ENCODE results near the gene PPM1M.

Gene PPM1M

GRCh38 chr3:52230889-52231499 is 14.6 kb upstream of the PPM1M start:
- DNase-seq (ENCODE audit: low read depth) = no peak

- peak; percentile 82 for DNase-seq (ENCODE audit: low read depth)
Measured at GRCh38 chr3:52231502-52232278, 13.9 kb upstream of the PPM1M start.

GRCh38 chr3:52232279-52233107 is 13.1 kb upstream of the PPM1M start:
- no peak for DNase-seq (ENCODE audit: low read depth)

- DNase-seq (ENCODE audit: low read depth) = no peak
Measured at GRCh38 chr3:52233108-52233591, 12.4 kb upstream of the PPM1M start.

- DNase-seq (ENCODE audit: low read depth) = no peak
Measured at GRCh38 chr3:52233968-52234367, 11.6 kb upstream of the PPM1M start.

- DNase-seq (ENCODE audit: low read depth) = no peak
Measured at GRCh38 chr3:52234516-52235447, 10.8 kb upstream of the PPM1M start.

GRCh38 chr3:52236424-52236886 is 9.1 kb upstream of the PPM1M start:
- no peak for DNase-seq (ENCODE audit: low read depth)

GRCh38 chr3:52237006-52237656 is 8.4 kb upstream of the PPM1M start:
- no peak for DNase-seq (ENCODE audit: low read depth)

GRCh38 chr3:52237657-52238172 is 7.8 kb upstream of the PPM1M start:
- DNase-seq (ENCODE audit: low read depth) = no peak

- DNase-seq (ENCODE audit: low read depth) = no peak
Measured at GRCh38 chr3:52238193-52238760, 7.3 kb upstream of the PPM1M start.

GRCh38 chr3:52238761-52239701 is 6.5 kb upstream of the PPM1M start, which contains the start of gene TWF2:
TSS of gene TWF2 (minus strand) at chr3:52239158. CDS start at chr3:52239016, 142 bp downstream.
- DNase-seq (ENCODE audit: low read depth) = peak; percentile 89

- peak; percentile 64 for DNase-seq (ENCODE audit: low read depth)
Measured at GRCh38 chr3:52240059-52240885, 5.3 kb upstream of the PPM1M start.

GRCh38 chr3:52240886-52241370 is 4.6 kb upstream of the PPM1M start:
- DNase-seq (ENCODE audit: low read depth) = no peak

- no peak for DNase-seq (ENCODE audit: low read depth)
Measured at GRCh38 chr3:52242039-52242438, 3.5 kb upstream of the PPM1M start.

- DNase-seq (ENCODE audit: low read depth) = peak; percentile 37
Measured at GRCh38 chr3:52243791-52244628, 1.5 kb upstream of the PPM1M start.

- no peak for DNase-seq (ENCODE audit: low read depth)
Measured at GRCh38 chr3:52246264-52246620, 683 bp downstream of the PPM1M start.
